Measurements from ENCODE around the gene DCHS2.

The DCHS2 gene

DNA sequence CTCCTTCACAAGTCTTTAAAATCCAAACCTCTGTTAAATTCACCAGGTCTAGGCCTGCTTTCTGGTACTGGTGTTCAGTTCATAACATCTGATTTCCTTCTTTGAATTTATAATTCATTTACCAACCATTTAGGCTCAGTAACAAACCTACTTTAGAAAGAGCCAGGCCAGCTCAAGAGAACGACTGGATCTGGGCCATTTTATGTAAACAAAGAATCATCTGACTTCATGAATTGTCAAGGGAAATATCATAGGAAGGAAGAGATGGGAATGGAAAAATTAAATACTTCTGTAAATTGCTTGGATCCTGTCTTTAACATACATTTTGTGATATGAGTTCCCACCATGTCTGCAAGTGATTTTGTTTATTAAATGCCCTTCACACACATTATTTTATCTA lies 36.5 kb downstream of the DCHS2 start:
- in situ Hi-C loops (cut with MboI; ENCODE audit: low sequenced_read_pairs): no loop called here

DNA sequence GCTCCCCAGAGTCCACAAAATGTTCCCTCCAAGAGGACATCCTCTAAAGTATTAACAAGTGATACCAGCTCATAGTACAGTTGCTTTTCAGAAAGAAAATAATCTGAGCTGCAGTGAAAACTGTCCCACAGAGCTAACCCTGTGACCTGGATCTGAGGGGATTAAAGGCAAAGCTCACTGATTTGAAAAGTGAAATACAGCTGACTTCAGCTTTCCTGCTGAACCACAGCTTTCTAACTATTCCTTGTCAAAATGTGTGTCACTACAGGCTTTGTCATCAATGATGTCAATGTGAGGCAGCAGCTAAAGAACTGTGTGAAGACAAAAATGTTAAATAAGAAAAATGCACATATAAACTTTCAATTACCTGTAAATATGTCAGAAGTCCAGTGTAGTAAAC lies 36.9 kb downstream of the DCHS2 start:
- in situ Hi-C loops (cut with MboI; ENCODE audit: low sequenced_read_pairs): no loop called here

DNA sequence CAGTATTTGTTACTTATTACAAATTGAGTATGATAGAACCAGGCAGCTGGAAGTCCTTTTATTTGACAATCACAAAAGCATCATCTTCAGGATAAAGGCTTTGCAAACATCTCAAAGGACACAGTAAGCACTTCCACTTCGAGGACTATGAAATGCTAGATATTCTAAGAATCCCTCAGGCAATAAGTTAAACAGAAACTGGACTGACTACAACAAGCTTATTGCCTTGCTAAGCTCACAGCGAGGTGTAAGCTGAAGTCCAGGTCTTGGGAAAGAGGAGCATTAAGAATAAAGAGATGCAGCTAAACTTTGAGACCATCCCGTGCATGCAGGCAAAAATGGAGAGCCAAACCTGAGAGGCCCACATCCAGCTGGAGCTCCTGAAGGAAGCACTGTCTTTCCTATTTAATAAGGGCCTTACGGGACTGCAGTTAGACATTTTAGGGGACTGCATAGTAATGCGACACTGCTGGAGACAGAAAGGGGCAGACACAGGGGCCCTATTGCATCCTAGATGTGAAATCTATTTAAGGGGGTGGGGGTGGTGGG lies 38.7 kb downstream of the DCHS2 start:
- in situ Hi-C loops (cut with MboI; ENCODE audit: low sequenced_read_pairs): no loop called here

DNA sequence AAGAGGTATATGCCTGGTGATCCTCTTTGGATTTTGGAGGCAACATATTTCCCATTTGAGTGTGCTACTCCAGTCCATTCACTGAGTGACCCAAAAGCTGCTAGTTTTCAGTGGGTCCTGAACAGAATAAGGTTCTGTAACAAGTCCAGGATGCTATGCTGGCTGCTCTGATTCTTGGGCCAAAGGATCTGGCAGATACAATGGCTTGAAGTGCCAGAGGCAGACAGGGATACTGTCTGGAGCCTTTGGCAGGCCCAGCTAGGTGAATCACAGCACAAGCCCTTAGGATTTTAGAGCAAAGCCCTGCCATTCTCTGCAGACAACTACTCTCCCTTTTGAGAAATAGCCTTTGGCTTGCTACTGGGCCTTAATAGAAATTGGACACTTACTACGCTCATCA lies 40.6 kb downstream of the DCHS2 start:
- in situ Hi-C loops (cut with MboI; ENCODE audit: low sequenced_read_pairs): no loop called here

DNA sequence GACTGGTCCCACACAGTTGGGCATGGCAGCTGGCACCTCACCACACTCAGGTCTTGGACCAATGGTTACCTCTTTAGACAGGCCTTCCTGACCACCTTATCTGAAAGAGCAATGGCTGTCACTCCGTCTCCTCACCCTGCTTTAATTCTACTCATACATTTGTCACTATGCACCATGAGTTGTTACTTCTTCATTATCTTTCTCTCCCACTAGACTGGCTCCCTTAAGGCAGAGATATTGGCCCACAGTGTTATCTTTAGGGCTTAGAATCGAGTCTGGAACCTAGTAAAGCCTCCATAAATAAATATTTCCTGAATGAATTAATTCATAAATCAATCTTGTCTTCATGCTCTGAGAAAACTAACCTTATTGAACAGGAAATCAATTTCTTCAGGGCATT lies 46.6 kb downstream of the DCHS2 start:
- in situ Hi-C loops (cut with MboI; ENCODE audit: low sequenced_read_pairs): no loop called here

DNA sequence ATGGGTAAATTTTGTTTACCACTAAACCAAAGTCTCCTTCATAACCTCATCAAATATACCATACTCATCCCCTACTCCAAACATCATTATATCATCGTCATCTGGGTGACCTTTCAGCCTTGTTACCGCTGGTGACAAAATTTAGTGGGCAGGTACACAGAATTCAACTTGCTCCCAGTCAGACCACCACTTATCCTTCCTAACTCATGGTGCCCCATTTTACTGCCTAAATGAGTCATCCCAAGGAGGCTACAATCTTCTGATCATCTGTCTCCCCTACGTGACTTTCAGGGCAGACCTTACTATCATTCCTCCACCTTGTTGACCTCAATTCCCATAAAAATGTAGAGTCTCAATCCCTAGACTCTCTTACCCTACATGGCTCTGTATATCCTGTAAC lies 49.6 kb downstream of the DCHS2 start:
- in situ Hi-C loops (cut with MboI; ENCODE audit: low sequenced_read_pairs): no loop called here

DNA sequence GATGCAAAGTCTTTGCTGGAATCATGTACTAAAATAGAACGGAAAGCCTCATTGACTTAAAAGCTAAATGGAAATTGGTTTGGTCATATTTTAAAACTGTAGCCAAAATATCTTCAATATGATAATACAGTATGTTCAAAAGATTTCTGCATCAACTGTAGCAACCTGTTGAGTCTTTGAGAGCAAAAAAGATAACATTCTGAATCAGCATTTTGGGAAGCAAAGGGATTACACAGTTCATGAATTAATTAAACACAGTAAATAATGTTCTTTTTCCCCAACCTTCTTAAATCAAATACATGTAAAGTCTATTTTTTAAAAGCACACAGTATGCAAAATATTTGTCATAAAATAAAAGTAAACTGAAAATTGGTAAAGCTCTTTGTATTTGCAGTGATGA lies 50.5 kb downstream of the DCHS2 start:
- in situ Hi-C loops (cut with MboI; ENCODE audit: low sequenced_read_pairs): no loop called here

DNA sequence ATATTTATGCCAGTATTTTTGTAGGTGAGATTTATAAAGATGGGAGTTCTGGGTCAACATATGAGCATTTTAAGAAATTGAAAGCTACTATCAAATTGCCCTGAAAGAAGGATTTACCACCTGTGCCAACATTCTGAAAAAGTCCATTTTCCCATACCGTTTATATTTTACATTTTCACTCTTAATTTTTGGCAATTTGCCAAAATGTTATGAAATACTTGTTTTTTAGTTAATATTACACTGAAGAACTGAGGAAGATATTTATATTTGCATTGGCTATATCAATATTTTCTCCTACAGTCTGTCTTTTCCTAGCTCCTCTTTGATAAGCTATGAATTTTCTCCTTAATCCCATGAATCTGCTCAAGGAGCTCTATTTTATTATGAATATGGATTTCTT lies 52.4 kb downstream of the DCHS2 start:
- in situ Hi-C loops (cut with MboI; ENCODE audit: low sequenced_read_pairs): no loop called here

DNA sequence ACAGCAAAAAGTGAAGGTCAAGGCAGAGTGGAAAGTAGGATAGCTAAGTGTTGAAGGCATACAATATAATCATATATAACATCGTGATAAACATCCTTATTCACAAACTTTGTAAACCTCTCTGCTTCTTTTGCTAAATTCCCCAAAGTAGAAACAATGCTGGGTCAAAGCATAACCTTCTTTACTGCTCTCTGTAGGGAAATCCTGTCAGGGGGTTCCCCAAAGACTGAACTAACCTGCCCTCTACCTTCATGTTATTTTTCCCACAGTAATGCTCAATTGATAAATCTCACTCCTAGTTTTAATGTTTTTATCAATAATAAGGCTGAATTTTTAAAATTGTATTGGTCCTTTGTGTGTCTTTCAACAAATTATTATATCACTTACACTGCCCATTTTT lies 55.7 kb downstream of the DCHS2 start:
- in situ Hi-C loops (cut with MboI; ENCODE audit: low sequenced_read_pairs): no loop called here

DNA sequence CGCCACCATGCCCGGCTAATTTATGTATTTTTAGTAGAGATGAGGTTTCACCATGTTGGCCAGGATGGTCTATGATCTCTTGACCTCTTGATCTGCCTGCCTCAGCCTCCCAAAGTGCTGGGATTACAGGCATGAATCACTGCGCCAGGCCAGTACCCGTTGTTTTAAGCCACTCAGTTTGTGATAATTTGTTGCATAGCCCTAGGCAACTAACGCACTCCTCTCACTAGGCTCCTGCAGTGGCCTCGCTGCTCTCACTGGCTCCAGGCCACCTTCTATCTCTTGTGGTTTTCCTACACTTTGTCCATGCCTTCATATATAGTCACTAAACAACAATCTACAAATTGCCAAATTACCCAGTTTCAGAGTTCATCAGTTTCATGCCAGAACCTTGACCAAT lies 58.1 kb downstream of the DCHS2 start:
- in situ Hi-C loops (cut with MboI; ENCODE audit: low sequenced_read_pairs): no loop called here

DNA sequence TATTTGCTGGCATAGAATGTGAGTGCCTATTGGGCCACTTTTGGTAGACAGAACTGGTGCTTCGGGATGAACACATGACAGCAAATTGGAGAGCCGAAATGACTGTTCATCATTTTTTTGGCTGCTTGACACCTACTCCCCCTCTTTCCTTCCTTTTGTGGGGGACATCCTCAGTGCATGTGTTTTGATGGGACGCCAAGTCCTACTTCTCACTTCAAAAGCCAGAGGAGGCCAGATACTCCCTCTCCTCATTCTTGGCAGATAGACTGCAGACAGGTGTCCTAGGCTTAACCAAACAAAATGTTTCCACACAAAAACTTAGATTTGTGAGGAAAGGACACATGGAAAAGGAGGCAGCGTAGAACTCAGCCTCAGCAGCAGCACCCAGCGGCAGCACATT lies 62.4 kb downstream of the DCHS2 start:
- in situ Hi-C loops (cut with MboI; ENCODE audit: low sequenced_read_pairs): no loop called here

DNA sequence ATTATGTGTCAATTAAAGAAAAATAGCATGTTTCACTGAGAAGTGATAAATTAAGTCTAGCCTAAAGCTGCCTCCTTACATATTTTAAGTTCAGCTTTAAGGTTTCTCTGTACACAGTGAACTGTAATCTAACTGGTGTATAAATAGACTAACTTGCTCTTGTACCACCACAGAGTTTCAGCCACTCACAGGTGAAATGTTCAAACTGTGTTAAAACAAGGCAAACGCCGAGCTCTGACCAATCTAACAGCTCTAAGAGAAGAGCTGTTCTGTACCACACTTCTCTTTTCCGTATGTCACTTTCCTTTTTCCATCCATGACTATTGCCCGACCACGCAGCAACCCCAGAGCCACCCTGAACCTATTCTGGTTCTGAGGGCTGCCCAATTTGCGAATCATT lies 64.5 kb downstream of the DCHS2 start:
- in situ Hi-C loops (cut with MboI; ENCODE audit: low sequenced_read_pairs): no loop called here

DNA sequence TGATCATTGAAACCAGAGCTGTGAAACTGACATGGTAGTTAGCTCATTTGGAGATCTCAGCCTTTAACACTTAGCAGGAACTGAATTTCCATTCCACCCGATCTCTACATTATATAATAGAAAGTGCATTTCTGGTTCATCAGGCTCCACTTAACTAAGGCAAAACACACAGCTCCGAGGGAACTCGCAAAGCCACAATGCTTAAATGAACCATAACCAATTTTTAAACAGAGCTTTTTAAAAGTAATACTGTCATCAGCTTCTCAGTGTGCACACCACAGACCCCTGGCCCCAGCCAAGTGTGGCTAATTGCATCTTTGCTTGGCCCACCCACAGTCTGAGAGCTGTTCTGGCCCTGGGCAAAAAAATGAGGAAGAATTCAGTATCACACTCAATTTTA lies 66.1 kb downstream of the DCHS2 start:
- in situ Hi-C loops (cut with MboI; ENCODE audit: low sequenced_read_pairs): no loop called here

DNA sequence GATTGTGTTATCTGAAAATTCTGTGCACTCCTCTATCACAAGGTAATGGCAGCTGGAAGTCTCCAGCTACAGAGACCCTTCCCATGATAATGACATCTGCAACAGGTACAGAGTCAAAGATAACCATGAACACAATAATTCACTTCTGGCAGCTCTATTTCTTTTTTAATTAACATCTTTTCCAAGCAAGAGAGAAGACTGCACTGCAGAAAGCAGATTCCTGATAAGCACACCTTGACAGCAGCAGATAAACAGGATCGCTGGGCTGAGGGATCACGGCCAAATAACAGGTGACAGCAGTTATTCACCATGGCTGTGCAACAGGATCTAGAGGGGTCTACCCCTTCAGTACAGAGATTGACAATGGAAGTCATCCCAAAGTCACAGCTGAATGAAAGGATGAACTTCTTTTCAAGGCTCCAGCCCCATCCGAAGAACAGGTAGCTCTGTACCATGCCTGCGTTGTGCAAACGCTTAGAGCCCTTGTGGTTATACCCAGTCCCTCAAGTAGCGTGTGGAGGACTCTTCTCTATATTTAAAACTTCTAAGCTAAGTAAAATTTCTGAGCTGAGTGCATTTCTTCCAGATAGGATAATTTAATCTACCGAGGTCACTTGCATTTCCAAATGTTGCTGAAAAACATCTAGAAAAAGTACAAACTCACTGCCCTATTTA lies 66.7 kb downstream of the DCHS2 start:
- in situ Hi-C loops (cut with MboI; ENCODE audit: low sequenced_read_pairs): no loop called here

DNA sequence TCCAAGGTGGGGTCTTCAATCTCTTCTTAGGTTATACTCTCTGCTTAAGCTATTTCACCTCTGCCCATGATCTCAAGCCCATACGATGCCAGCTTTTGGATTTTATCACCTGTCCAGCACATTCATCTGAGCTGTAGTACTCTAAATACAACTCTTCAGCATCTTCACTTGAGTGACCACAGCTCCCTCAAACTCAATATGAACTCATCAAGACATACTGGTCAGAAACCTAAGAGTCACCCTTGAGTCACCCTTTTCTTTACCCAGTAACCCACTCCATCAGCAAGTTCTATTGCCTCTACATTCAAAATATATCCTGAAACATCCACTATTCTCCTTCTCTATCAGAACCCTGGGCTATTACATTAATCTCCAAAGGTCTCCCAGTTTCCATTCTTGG lies 69.4 kb downstream of the DCHS2 start:
- in situ Hi-C loops (cut with MboI; ENCODE audit: low sequenced_read_pairs): no loop called here

DNA sequence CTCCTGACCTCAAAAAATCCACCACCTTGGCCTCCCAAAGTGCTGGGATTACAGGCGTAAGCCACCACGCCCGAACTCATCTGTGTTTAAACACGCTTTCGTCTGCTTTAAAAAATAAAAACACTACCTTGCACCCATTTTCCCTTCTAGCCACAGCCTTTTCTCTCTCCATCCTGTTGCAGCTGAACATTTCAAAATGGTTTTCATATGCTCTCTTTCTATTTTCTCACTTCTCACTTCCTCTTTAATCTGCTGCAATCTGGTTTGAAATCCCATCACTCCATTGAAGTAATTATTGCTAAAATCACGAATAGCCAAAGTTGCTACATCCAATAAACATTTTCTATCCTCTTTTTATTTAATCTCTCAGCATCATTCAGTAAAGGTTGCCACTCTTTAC lies 70.0 kb downstream of the DCHS2 start:
- in situ Hi-C loops (cut with MboI; ENCODE audit: low sequenced_read_pairs): no loop called here

DNA sequence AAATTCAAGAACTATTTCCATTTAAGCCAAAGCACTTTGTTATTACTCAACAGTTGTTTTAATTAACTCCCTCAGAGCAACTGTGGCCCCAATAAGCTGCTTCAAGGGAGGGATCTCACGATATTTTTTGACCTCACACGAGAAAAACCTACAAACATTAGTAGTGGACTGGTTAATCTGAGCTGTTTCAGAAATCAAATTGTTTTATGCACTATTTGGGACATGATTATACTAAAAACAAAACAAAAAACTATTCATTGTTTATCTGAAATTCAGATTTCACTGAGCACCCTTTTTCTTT lies 74.3 kb downstream of the DCHS2 start:
- in situ Hi-C loops (cut with MboI; ENCODE audit: low sequenced_read_pairs): no loop called here

DNA sequence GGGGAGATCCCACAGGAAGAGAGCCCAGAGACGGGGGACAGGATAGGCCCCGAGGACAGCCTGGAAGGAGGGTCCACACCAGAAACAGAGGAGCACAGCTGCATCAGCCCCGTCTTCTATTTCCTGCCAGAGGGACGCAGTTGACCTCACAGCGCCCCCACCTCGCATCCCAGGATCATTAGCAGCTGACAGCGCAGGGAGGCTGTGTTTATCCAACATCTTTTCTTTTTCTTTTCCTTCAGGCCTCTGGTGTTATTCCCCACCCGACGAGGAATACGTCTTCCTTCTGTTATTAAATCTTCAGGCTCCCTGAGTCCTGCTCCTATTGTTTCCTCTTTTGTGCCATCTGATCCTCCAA lies 75.4 kb downstream of the DCHS2 start:
- in situ Hi-C loops (cut with MboI; ENCODE audit: low sequenced_read_pairs): no loop called here

DNA sequence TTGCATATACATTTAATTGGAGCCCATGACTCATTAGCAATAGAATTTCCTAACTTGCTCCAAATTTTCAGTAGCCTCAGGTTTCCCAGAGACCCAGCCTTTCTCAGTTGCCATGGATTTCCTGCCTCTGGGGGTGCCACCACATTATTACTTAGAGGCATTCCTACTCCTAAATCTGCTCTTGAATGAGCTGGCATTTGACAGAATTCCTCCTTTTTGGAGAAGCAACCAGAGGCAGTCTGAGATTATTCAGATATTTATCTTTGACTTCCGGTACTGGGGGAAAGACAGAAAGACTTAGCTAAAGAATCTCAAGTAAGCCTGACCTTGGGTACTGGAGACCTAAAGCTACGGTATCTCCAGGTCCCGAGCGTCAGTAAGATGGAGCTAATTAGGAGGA lies 76.3 kb downstream of the DCHS2 start:
- in situ Hi-C loops (cut with MboI; ENCODE audit: low sequenced_read_pairs): no loop called here

DNA sequence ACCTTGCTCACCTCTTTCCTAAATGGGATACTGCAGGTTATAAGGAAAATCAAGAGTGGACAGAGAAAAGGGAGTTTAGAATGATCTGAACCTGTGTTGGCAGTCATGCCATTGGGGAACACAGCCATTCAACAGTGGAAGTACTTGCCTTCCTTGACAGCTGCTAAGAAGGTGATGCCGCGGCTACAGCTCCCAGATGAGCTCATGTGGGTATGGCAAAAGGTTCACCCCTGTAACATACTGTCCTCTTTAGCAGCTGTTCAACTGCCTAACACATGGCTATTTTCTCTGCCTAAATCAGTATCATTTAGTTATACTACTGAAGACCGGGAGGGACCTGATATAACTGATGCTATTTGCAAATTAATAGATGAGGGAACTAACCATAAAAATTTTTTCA lies 76.8 kb downstream of the DCHS2 start:
- in situ Hi-C loops (cut with MboI; ENCODE audit: low sequenced_read_pairs): no loop called here

DNA sequence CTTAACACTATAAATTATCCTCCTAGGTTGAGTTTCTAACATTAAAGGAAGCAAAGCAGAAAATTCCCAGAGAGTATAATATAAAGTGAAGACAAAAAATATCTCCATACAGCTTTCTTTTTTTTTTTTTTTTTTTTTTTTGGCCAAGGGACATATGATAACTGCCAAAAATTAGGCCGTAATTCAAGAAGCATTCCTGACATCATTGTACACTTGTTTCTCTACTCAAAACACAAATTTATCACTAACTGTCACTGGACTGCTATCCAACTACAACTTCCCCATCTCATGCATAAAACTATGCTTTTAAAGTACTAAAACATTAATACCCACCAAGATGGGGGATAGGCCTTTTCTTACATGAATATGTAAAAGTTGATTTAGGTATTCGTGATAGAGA lies 77.2 kb downstream of the DCHS2 start:
- in situ Hi-C loops (cut with MboI; ENCODE audit: low sequenced_read_pairs): no loop called here

DNA sequence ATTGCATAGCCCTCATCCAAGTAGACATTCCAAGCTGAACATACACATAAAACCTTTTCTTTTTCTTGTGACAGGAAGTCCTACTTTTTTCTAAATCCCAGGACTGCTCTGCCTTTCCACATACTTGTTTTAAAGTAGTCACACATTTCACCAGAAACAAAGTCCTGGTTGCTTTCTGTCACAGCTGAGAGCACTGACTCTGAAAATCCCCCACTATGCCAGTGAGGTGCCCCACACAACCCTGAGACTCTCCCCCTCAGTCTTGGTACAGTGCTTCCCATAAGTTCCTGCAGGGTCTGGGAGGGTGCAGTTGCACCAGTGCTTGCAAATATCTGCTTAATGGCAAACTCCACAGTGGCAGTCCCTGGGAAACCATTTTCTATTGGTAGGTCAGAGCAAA lies 84.2 kb downstream of the DCHS2 start:
- in situ Hi-C loops (cut with MboI; ENCODE audit: low sequenced_read_pairs): no loop called here

DNA sequence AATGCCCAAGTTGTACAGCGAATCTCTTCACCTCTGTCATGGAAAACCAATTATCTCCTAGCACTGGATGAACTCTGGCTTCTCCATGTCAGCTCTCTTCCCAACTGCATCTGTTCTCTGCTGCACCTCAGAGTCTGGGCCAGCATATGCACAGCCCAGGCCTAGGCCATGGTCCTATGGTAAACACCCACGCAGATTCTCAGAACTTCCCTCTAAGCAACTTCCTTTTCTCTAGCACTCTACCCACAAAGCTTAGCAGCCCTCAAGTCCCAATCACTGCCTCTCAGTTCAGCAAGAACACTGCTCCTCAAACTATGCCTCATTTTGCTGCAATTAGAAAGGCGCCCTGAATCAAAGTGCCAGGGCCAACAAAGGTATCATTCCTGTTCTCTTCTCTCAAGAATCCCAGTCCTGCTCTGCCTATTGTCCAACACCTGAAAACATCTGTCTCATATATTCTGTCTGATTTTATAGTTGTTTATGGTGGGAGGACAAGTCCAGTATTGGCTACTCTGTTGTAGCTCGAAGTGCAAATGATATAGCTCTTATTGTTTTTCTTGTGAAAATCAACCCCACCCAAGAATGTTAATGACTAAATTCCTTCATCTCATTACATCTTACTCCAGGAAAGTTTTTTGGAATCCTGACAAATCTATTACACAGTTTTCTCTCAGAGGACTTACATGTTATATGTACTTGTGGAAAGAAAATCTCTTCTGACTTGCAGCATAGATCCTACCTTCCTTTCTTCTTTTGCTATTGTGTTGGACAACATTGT lies 85.4 kb downstream of the DCHS2 start:
- in situ Hi-C loops (cut with MboI; ENCODE audit: low sequenced_read_pairs): no loop called here
